GM18873 (cell line): ENCODE results near the gene ACTG2.
"Not testable (repeated sequence)": the region's sequence is repeated elsewhere in the genome, so short reads cannot be mapped to it uniquely, and the experiment has no call there.

Source experiments
- ATAC-seq: cut with Tn5 transposase; IDR thresholded peaks from one replicate; pipeline ENCODE4 v1.9.1; 2021; ENCODE audit warnings: mild to moderate bottlenecking, moderate library complexity, moderate number of reproducible peaks; ENCODE audit not compliant: unreplicated experiment, low FRiP score

The ACTG2 gene

GRCh38 chr2:73892631-73893329 lies at the start of gene ACTG2:
Gene ACTG2 (plus strand): TSS chr2:73893008. CDS start chr2:73901312, 8,304 bp downstream.
- ATAC-seq = no peak

GRCh38 chr2:73844087-73844486 lies 48.7 kb upstream of the ACTG2 start:
- ATAC-seq = no peak

- no peak for ATAC-seq
Measured at GRCh38 chr2:73850009-73850408, 42.8 kb upstream of the ACTG2 start.

- no peak for ATAC-seq
Measured at GRCh38 chr2:73851274-73851673, 41.5 kb upstream of the ACTG2 start.

- ATAC-seq = no peak
Measured at GRCh38 chr2:73852020-73852419, 40.8 kb upstream of the ACTG2 start.

- no peak for ATAC-seq
Measured at GRCh38 chr2:73855526-73855925, 37.3 kb upstream of the ACTG2 start.

GRCh38 chr2:73856214-73856613 lies 36.6 kb upstream of the ACTG2 start:
- ATAC-seq = no peak

- ATAC-seq = no peak
Measured at GRCh38 chr2:73859721-73860586, 32.9 kb upstream of the ACTG2 start.

- ATAC-seq = no peak
Measured at GRCh38 chr2:73862987-73863386, 29.8 kb upstream of the ACTG2 start.

- no peak for ATAC-seq
Measured at GRCh38 chr2:73868204-73868978, 24.4 kb upstream of the ACTG2 start.

- no peak for ATAC-seq
Measured at GRCh38 chr2:73870084-73870483, 22.7 kb upstream of the ACTG2 start.

- no peak for ATAC-seq
Measured at GRCh38 chr2:73877071-73877802, 15.6 kb upstream of the ACTG2 start.

- not testable (repeated sequence) for ATAC-seq
Measured at GRCh38 chr2:73877984-73878383, 14.8 kb upstream of the ACTG2 start.

- no peak for ATAC-seq
Measured at GRCh38 chr2:73885406-73885805, 7.4 kb upstream of the ACTG2 start.

- ATAC-seq = no peak
Measured at GRCh38 chr2:73886357-73886756, 6.5 kb upstream of the ACTG2 start.

GRCh38 chr2:73887596-73888353 lies 5.0 kb upstream of the ACTG2 start:
- ATAC-seq = not testable (repeated sequence)

- ATAC-seq = no peak
Measured at GRCh38 chr2:73888388-73888787, 4.4 kb upstream of the ACTG2 start.

- no peak for ATAC-seq
Measured at GRCh38 chr2:73889206-73889605, 3.6 kb upstream of the ACTG2 start.

GRCh38 chr2:73890301-73891092 lies 2.3 kb upstream of the ACTG2 start:
- no peak for ATAC-seq
